Diencephalon (tissue), 1 donor: Measurements from ENCODE around the gene MKRN3. TPM values are rescaled to one million over a fixed set of nuclear protein-coding genes. Genes with fewer than 3 reads are reported as not detected.

Experiments
- small RNA-seq: library from RNA; depleted of rRNA; stranded (forward); fragments of <200 nt; gene quantifications from one replicate; pipeline ENCODE3, GENCODE V24; 2014
- total RNA-seq: library from RNA; depleted of rRNA; stranded (reverse); fragments of >200 nt; gene quantifications from one replicate; pipeline ENCODE4 v1.2.3, GENCODE V29; 2014

The MKRN3 gene
- 23.8 TPM for total RNA-seq

DNA sequence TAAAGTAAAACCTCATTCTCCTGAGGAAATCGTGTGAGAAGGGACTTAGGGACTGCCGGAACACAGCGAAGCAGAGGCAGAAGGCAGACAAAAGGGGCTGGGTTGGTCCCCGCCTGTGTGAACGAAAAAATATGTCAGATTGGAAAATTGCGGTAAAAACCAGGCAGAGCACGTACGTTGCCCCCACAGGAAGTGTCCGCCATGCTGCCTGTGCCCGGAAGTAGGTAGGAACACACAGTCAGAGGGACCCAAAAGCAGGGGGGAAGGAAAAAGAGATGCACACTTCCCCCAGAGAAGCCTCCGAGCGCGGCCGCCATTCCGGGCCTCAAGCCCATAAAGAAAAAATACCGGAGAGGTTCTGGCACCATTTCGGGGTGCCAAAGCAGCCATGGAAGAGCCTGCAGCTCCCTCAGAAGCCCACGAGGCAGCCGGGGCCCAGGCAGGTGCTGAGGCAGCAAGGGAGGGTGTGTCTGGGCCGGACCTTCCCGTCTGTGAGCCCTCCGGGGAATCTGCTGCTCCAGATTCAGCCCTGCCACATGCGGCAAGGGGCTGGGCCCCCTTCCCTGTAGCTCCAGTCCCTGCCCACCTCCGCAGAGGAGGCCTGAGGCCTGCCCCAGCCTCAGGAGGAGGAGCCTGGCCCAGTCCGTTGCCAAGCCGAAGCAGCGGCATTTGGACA is at the start of gene MKRN3:
Gene MKRN3, plus strand, starts transcription at position 280 of the 676 bp plus-strand sequence. Its CDS starts 109 bp downstream, at position 389.

Small RNA genes lying within 50 kb of the gene (small RNA-seq; reads per million reads assigned to genes)
- not detected for gene MIR4508

Other genes with a start within 250 kb of the MKRN3 start
- not detected for gene GOLGA6L26, start 231.5 kb upstream of the MKRN3 start, total RNA-seq
- 0.23 TPM for gene GOLGA8S, start 210.9 kb upstream of the MKRN3 start, total RNA-seq
- not detected for gene GOLGA6L2, start 118.4 kb upstream of the MKRN3 start, total RNA-seq
- gene MAGEL2, start 82.2 kb downstream of the MKRN3 start, total RNA-seq = 13.8 TPM
- 130 TPM for gene NDN, start 121.6 kb downstream of the MKRN3 start, total RNA-seq